Measurements from ENCODE around the gene NELL2. TPM values are rescaled to one million over a fixed set of nuclear protein-coding genes. Genes with fewer than 3 reads are reported as not detected.

Gene NELL2
- polyA plus RNA-seq, 1 of the 3 experiments (the other 2 are of a cell fraction), result 0.35 TPM

DNA sequence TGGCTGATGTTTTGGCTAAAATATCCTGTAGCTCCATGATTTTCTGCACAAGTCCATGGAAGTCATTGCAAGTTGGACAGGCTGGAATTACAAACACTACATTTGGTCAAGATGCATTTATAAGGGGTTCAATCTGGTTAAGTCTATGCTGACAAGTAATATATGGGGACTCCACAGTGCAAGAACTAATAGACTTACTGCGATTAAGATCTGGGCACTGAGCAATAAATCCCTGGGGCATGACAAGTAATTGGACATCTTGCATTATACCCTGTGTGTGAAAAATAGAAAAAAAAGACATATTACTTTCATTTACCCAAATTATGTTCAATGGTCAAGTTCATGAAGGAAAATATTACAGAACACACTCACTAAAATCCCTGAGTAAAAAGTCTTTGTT is 99.1 kb downstream of the NELL2 start:
- no peak for TF ChIP-seq TCF12 (IDR thresholded peaks at IDR 0.05)
- no peak for TF ChIP-seq YY1 (IDR thresholded peaks at IDR 0.05; ENCODE audit: low read depth)
- TF ChIP-seq GATA2 (CRISPR knock-in tag; IDR thresholded peaks at IDR 0.05), result peak; percentile 47; the same call in 1 of the 2 replicates
- no peak for TF ChIP-seq FOSL2 (IDR thresholded peaks at IDR 0.05; ENCODE audit: borderline replicate concordance, low read depth)
- Histone ChIP-seq H3K79me2 (ENCODE audit: insufficient read depth) (no peaks in the 10 kb centered on the region), H3K27ac (ENCODE audit: low read depth in 2 of 2, low read length in 1 of 2) (no peak overlapping the region), H3K4me2 (no peak overlapping the region), H3K4me3 (ENCODE audit: low read depth in 2 of 2, low read length in 1 of 2) (no peak overlapping the region), H3K36me3 (replicated peaks in 1 of 2; ENCODE audit: control insufficient read depth in 1 of 2, insufficient read depth in 2 of 2, low read length in 1 of 2) (no peaks in the 10 kb centered on the region), H3F3A (replicated peaks; ENCODE audit: insufficient read depth) (no peaks in the 10 kb centered on the region), H4K20me1 (ENCODE audit: insufficient read depth) (no peaks in the 10 kb centered on the region), H3K9me3 (no peaks in the 10 kb centered on the region), H3K9me2 (no peaks in the 10 kb centered on the region), H3K9ac (no peak overlapping the region), H3K4me1 (ENCODE audit: control insufficient read depth in 1 of 2, insufficient read depth in 2 of 2, low read depth in 1 of 2, low read length in 1 of 2) (no peaks in the 10 kb centered on the region; a peak in 2 of 4 replicates), H2AFZ (ENCODE audit: low read depth) (no peak overlapping the region), H3K27me3 (ENCODE audit: insufficient read depth) (no peaks in the 10 kb centered on the region)
- peak; percentile 9 for DNase-seq
- POLR2A ChIA-PET, result no interaction called here
- WGBS (ENCODE audit: low lambda C conversion rate), result 6% methylated on average over 1 of the region's 1 CpG
- CTCF ChIA-PET, result interaction anchor here (0.6 kb wide), 1 partner anchor 264 kb away, joined by 3 read pairs; no protein-coding TSS in a partner anchor

DNA sequence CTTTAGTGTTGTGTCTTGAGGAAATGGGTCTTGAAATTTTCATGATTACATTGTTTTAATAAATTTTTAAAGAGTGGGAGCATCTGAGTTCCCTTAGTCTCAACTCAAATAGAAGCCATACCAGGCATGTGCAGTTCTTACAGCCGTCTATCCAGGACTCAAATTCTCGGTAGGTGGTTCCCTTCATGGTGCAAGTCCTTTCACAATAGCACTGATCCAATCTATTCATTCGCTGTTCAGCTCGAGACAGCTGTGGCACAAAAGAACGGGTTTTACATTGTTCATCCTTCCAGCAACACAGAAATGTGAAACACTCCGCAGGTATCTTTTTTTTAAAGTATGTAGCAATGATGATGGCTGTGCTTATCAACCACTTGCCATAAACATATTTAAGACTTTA is 100.2 kb downstream of the NELL2 start:
- Histone ChIP-seq H3K36me3 (replicated peaks in 1 of 2; ENCODE audit: control insufficient read depth in 1 of 2, insufficient read depth in 2 of 2, low read length in 1 of 2) (no peaks in the 10 kb centered on the region), H4K20me1 (ENCODE audit: insufficient read depth) (no peaks in the 10 kb centered on the region), H2AFZ (ENCODE audit: low read depth) (no peak overlapping the region), H3F3A (replicated peaks; ENCODE audit: insufficient read depth) (no peaks in the 10 kb centered on the region), H3K9me2 (no peaks in the 10 kb centered on the region), H3K9ac (no peak overlapping the region), H3K79me2 (ENCODE audit: insufficient read depth) (no peaks in the 10 kb centered on the region), H3K27me3 (ENCODE audit: insufficient read depth) (no peaks in the 10 kb centered on the region), H3K4me1 (ENCODE audit: control insufficient read depth in 1 of 2, insufficient read depth in 2 of 2, low read depth in 1 of 2, low read length in 1 of 2) (no peaks in the 10 kb centered on the region; a peak in 2 of 4 replicates), H3K4me3 (ENCODE audit: low read depth in 2 of 2, low read length in 1 of 2) (no peak overlapping the region), H3K9me3 (no peaks in the 10 kb centered on the region), H3K27ac (ENCODE audit: low read depth in 2 of 2, low read length in 1 of 2) (no peak overlapping the region), H3K4me2 (no peak overlapping the region)
- ChIA-PET CTCF (interaction anchor here (1.3 kb wide), 1 partner anchor 459 kb away, joined by 6 read pairs; no protein-coding TSS in a partner anchor), POLR2A (no interaction called here)
- DNase-seq, result no peak
- TF ChIP-seq FOXM1 (IDR thresholded peaks at IDR 0.05; ENCODE audit: low read depth) (no peak), JUND (IDR thresholded peaks at IDR 0.05) (no peak), MXI1 (IDR thresholded peaks at IDR 0.05; ENCODE audit: low read depth, low read length) (no peak), SMC3 (IDR thresholded peaks at IDR 0.05; ENCODE audit: low read depth, low read length) (no peak), EP300 (IDR thresholded peaks at IDR 0.05; ENCODE audit: borderline replicate concordance in 1 of 2, low read depth in 1 of 2, low read length in 1 of 2) (no peak)
- TF ChIP-seq, protein P1, sequence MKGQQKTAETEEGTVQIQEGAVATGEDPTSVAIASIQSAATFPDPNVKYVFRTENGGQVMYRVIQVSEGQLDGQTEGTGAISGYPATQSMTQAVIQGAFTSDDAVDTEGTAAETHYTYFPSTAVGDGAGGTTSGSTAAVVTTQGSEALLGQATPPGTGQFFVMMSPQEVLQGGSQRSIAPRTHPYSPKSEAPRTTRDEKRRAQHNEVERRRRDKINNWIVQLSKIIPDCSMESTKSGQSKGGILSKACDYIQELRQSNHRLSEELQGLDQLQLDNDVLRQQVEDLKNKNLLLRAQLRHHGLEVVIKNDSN (IDR thresholded peaks at IDR 0.05; ENCODE audit: borderline replicate concordance, low read depth), result no peak
- 37% methylated on average over 6 of the region's 6 CpGs for WGBS (ENCODE audit: low lambda C conversion rate)

DNA sequence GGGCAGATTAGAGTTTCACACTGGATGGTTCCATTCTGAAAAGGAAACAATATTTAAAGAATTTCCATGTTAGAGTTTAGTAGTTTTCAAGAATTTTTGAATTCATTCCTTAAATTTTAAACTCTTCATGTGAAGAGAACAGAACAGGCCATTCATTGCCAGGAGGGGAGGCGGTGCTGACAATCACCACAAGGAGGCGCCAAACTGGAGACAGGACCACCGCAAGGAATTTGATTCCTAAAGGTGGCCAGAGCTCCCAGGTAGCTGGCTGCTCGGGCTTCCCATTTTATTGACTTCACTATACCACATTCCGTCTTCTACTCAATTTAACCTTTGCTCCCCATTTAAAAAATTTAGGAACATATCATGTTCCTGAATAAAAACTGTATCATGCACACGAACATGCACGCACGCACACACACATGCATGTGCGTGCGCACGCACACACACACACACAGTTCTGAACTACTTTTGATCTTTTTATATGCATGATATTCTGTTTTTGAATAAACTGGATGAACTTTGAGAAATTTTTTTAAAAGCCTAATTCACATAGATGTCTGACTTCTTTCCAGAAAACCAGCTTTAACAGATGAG is 101.2 kb downstream of the NELL2 start:
- peak; percentile 36 for DNase-seq

More for the DNA sequence above, 101.2 kb downstream of the NELL2 start:
- Histone ChIP-seq H3K9me3 (no peaks in the 10 kb centered on the region), H4K20me1 (ENCODE audit: insufficient read depth) (no peaks in the 10 kb centered on the region), H3K4me1 (ENCODE audit: control insufficient read depth in 1 of 2, insufficient read depth in 2 of 2, low read depth in 1 of 2, low read length in 1 of 2) (no peaks in the 10 kb centered on the region; a peak in 2 of 4 replicates), H3K4me3 (ENCODE audit: low read depth in 2 of 2, low read length in 1 of 2) (peak overlapping the region in 1 of 2 experiments; percentile 22; a peak in 1 of 4 replicates), H3K9me2 (no peaks in the 10 kb centered on the region), H3K36me3 (replicated peaks in 1 of 2; ENCODE audit: control insufficient read depth in 1 of 2, insufficient read depth in 2 of 2, low read length in 1 of 2) (no peaks in the 10 kb centered on the region), H3K27ac (ENCODE audit: low read depth in 2 of 2, low read length in 1 of 2) (no peak overlapping the region), H3K4me2 (no peak overlapping the region), H3K9ac (no peak overlapping the region), H2AFZ (ENCODE audit: low read depth) (no peak overlapping the region), H3K27me3 (ENCODE audit: insufficient read depth) (no peaks in the 10 kb centered on the region), H3K79me2 (ENCODE audit: insufficient read depth) (no peaks in the 10 kb centered on the region), H3F3A (replicated peaks; ENCODE audit: insufficient read depth) (no peaks in the 10 kb centered on the region)
- POLR2A ChIA-PET, result no interaction called here
- TF ChIP-seq, protein P2, sequence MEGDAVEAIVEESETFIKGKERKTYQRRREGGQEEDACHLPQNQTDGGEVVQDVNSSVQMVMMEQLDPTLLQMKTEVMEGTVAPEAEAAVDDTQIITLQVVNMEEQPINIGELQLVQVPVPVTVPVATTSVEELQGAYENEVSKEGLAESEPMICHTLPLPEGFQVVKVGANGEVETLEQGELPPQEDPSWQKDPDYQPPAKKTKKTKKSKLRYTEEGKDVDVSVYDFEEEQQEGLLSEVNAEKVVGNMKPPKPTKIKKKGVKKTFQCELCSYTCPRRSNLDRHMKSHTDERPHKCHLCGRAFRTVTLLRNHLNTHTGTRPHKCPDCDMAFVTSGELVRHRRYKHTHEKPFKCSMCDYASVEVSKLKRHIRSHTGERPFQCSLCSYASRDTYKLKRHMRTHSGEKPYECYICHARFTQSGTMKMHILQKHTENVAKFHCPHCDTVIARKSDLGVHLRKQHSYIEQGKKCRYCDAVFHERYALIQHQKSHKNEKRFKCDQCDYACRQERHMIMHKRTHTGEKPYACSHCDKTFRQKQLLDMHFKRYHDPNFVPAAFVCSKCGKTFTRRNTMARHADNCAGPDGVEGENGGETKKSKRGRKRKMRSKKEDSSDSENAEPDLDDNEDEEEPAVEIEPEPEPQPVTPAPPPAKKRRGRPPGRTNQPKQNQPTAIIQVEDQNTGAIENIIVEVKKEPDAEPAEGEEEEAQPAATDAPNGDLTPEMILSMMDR (IDR thresholded peaks at IDR 0.05), result peak; percentile 90
- TF ChIP-seq, protein P3, sequence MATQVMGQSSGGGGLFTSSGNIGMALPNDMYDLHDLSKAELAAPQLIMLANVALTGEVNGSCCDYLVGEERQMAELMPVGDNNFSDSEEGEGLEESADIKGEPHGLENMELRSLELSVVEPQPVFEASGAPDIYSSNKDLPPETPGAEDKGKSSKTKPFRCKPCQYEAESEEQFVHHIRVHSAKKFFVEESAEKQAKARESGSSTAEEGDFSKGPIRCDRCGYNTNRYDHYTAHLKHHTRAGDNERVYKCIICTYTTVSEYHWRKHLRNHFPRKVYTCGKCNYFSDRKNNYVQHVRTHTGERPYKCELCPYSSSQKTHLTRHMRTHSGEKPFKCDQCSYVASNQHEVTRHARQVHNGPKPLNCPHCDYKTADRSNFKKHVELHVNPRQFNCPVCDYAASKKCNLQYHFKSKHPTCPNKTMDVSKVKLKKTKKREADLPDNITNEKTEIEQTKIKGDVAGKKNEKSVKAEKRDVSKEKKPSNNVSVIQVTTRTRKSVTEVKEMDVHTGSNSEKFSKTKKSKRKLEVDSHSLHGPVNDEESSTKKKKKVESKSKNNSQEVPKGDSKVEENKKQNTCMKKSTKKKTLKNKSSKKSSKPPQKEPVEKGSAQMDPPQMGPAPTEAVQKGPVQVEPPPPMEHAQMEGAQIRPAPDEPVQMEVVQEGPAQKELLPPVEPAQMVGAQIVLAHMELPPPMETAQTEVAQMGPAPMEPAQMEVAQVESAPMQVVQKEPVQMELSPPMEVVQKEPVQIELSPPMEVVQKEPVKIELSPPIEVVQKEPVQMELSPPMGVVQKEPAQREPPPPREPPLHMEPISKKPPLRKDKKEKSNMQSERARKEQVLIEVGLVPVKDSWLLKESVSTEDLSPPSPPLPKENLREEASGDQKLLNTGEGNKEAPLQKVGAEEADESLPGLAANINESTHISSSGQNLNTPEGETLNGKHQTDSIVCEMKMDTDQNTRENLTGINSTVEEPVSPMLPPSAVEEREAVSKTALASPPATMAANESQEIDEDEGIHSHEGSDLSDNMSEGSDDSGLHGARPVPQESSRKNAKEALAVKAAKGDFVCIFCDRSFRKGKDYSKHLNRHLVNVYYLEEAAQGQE (IDR thresholded peaks at IDR 0.05; ENCODE audit: low read depth, low read length), result no peak
- TF ChIP-seq SMC3 (IDR thresholded peaks at IDR 0.05; ENCODE audit: low read depth, low read length) (peak; percentile 30; the same call in 1 of the 2 replicates), RAD21 (IDR thresholded peaks at IDR 0.05; ENCODE audit: low read length) (peak; percentile 27; the same call in 1 of the 2 replicates)
- CTCF ChIA-PET, result interaction anchor here (1.0 to 2.0 kb wide), 5 partner anchors 11 to 458 kb away, joined by 3 to 11 read pairs (median 5); no protein-coding TSS in a partner anchor
- WGBS (ENCODE audit: low lambda C conversion rate), result 59% methylated on average over 11 of the region's 11 CpGs

All from SK-N-SH (cell line).